Loucy (cell line): ENCODE results near the gene SUN2.

Source experiments
- H2AFZ ChIP-seq: fragments of 200-600 bp; sonication (generic); 2 replicates; pipeline ENCODE4 v1.6.0; 2016; ENCODE audit warnings: antibody characterized with exemption, mild to moderate bottlenecking, low read length, moderate library complexity
- H3F3A ChIP-seq: fragments of 200-600 bp; 2 replicates; pipeline ENCODE4 v1.6.0; 2016; ENCODE audit warnings: antibody characterized with exemption, low read depth, mild to moderate bottlenecking
- H3K27me3 ChIP-seq: fragments of 200-600 bp; sonication (generic); 2 replicates; pipeline ENCODE4 v1.6.1; 2014; ENCODE audit warnings: low read length, mild to moderate bottlenecking; ENCODE audit not compliant: insufficient read depth, poor library complexity, severe bottlenecking
- H3K36me3 ChIP-seq: fragments of 200-600 bp; sonication (generic); 2 replicates; pipeline ENCODE4 v1.6.1; 2016; ENCODE audit warnings: low read length; ENCODE audit not compliant: insufficient read depth
- H3K4me1 ChIP-seq: fragments of 200-600 bp; sonication (generic); 2 replicates; pipeline ENCODE4 v1.5.1; 2014; ENCODE audit warnings: low read length, mild to moderate bottlenecking; ENCODE audit not compliant: insufficient read depth, poor library complexity, severe bottlenecking
- H3K4me2 ChIP-seq: fragments of 200-600 bp; sonication (generic); 2 replicates; pipeline ENCODE4 v1.6.0; 2014; ENCODE audit warnings: antibody characterized with exemption, low read length, low read depth, mild to moderate bottlenecking; ENCODE audit not compliant: poor library complexity, severe bottlenecking
- H3K4me3 ChIP-seq: fragments of 200-600 bp; sonication (generic); 2 replicates; pipeline ENCODE4 v1.5.1; 2014; ENCODE audit warnings: low read length, mild to moderate bottlenecking, mixed read lengths; ENCODE audit not compliant: poor library complexity, severe bottlenecking
- H3K79me2 ChIP-seq: fragments of 200-600 bp; sonication (generic); 2 replicates; pipeline ENCODE4 v1.6.1; 2014; ENCODE audit warnings: low read length; ENCODE audit not compliant: insufficient read depth
- H3K9ac ChIP-seq: fragments of 200-600 bp; sonication (generic); 2 replicates; pipeline ENCODE4 v1.6.0; 2014; ENCODE audit warnings: mild to moderate bottlenecking, low read depth, low read length, moderate library complexity; ENCODE audit not compliant: poor library complexity, severe bottlenecking
- H3K9me2 ChIP-seq: fragments of 200-600 bp; sonication (generic); replicated peaks from 2 replicates; pipeline ENCODE4 v1.6.1; 2016; ENCODE audit warnings: low read depth, low read length, mixed read lengths
- H3K9me3 ChIP-seq: fragments of 200-600 bp; sonication (generic); 2 replicates; pipeline ENCODE4 v1.6.1; 2014; ENCODE audit warnings: mild to moderate bottlenecking, antibody characterized with exemption, low read length, low read depth; ENCODE audit not compliant: insufficient read depth
- H4K20me1 ChIP-seq: fragments of 200-600 bp; sonication (generic); 2 replicates; pipeline ENCODE4 v1.6.0; 2014; ENCODE audit warnings: antibody characterized with exemption, low read length, mild to moderate bottlenecking; ENCODE audit not compliant: insufficient read depth, poor library complexity, severe bottlenecking
- EZH2phosphoT487 ChIP-seq: fragments of 200-600 bp; IDR thresholded peaks from 2 replicates; pipeline ENCODE4 v1.6.1; 2018; ENCODE audit warnings: antibody characterized with exemption, mild to moderate bottlenecking, moderate library complexity, borderline replicate concordance
- TF ChIP-seq, protein P1 (sequence below): fragments of 200-600 bp; sonication (generic); conservative IDR thresholded peaks from 2 replicates; pipeline ENCODE4 v1.5.1; 2014; ENCODE audit warnings: mild to moderate bottlenecking, antibody characterized with exemption, low read length

SUN2 gene

DNA sequence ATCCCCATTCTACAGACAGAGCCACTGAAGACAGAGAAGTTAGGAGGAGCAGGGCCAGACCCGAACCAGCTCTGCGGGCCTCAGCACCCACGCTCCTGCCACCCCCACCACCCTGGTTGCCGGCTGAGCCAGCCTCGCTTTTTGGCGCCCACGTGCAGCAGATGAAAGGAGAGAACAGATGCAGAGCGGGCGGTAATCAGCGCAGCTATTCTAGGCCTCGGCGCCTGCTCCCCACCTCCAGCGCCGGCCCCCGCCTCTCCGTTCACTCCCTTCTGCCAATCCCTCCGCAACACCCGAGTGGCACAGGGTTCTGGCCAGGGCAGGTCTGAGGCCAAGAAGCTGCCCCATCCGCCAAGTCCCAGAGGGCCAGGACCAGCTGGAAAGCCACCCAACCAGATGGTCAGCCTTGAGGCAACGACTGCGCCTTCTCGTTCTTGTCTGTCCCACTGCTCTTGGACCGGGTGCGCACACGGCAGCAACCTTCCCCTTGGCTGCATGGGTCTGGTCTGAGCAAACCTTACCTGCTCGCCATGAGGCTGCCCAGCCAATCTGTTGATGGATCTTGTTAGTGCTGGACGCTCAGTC, 21.4 kb upstream of the SUN2 start:
- Histone ChIP-seq H3K9me2 (no peaks in the 10 kb centered on the region), H3K4me2 (no peak overlapping the region), H3K9ac (no peak overlapping the region), H3K27me3 (no peaks in the 10 kb centered on the region), H3K79me2 (no peaks in the 10 kb centered on the region), H3K4me3 (no peak overlapping the region), H3K9me3 (no peaks in the 10 kb centered on the region), H3K36me3 (no peaks in the 10 kb centered on the region), H3F3A (no peaks in the 10 kb centered on the region), H2AFZ (no peak overlapping the region), H4K20me1 (no peaks in the 10 kb centered on the region), H3K4me1 (peaks cover 15% of the 10 kb centered on the region)
- TF ChIP-seq EZH2phosphoT487: no peak
- TF ChIP-seq, protein P1, sequence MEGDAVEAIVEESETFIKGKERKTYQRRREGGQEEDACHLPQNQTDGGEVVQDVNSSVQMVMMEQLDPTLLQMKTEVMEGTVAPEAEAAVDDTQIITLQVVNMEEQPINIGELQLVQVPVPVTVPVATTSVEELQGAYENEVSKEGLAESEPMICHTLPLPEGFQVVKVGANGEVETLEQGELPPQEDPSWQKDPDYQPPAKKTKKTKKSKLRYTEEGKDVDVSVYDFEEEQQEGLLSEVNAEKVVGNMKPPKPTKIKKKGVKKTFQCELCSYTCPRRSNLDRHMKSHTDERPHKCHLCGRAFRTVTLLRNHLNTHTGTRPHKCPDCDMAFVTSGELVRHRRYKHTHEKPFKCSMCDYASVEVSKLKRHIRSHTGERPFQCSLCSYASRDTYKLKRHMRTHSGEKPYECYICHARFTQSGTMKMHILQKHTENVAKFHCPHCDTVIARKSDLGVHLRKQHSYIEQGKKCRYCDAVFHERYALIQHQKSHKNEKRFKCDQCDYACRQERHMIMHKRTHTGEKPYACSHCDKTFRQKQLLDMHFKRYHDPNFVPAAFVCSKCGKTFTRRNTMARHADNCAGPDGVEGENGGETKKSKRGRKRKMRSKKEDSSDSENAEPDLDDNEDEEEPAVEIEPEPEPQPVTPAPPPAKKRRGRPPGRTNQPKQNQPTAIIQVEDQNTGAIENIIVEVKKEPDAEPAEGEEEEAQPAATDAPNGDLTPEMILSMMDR: no peak

DNA sequence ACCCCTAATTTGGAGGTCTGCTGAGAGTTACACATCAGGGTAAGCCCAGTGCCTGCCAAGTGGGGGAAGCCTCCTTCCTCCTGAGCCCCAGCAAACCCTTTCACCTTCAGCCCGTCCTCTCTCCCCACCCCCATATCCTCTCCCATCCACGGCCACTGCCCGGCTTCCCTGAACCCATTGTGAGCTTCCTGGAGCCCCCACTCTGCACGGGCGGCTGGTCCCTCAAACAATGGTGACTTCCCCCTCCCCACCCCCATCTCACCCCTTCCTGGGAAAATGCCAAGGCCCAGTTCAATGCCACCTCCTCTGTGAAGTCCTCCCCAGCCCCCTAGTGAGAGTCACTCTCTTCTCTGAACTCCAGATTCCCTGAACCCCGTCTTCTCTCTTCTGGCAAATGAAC, 20.3 kb upstream of the SUN2 start:
- no peak overlapping the region for H3K9ac ChIP-seq
- H3K9me2 ChIP-seq: no peaks in the 10 kb centered on the region
- no peaks in the 10 kb centered on the region for H3K27me3 ChIP-seq
- H2AFZ ChIP-seq: no peak overlapping the region
- H4K20me1 ChIP-seq: no peaks in the 10 kb centered on the region
- TF ChIP-seq EZH2phosphoT487: no peak
- TF ChIP-seq, protein P1: no peak
- H3K4me3 ChIP-seq: no peak overlapping the region
- no peaks in the 10 kb centered on the region for H3K36me3 ChIP-seq
- no peak overlapping the region for H3K4me2 ChIP-seq
- H3K79me2 ChIP-seq: no peaks in the 10 kb centered on the region
- no peaks in the 10 kb centered on the region for H3F3A ChIP-seq
- H3K4me1 ChIP-seq: peaks cover 15% of the 10 kb centered on the region
- no peaks in the 10 kb centered on the region for H3K9me3 ChIP-seq

DNA sequence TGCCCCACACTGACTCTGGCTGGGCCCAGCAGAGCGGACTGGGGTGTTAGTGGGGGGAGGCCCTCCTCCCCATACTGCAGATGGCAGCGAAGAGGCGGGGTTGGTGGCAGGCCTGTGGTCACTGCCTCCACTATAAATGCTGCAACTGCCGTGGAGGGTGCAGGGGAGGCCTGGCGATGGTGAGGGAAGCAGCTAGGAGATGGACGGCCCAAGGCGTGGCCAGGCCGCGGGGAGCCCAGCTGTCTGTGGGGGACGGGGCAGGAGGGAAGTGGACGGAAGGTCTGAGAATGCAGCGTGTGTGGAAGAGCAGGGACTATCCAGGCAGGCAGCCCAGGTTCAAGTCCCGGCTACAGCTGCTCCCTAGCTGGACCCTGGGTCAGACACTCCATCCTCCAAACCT, 19.9 kb upstream of the SUN2 start:
- Histone ChIP-seq H3K36me3 (no peaks in the 10 kb centered on the region), H3K79me2 (no peaks in the 10 kb centered on the region), H3K4me3 (no peak overlapping the region), H3K9me3 (no peaks in the 10 kb centered on the region), H3K4me2 (no peak overlapping the region), H3K9me2 (no peaks in the 10 kb centered on the region), H4K20me1 (no peaks in the 10 kb centered on the region), H2AFZ (no peak overlapping the region), H3K9ac (no peak overlapping the region), H3K27me3 (no peaks in the 10 kb centered on the region), H3K4me1 (peaks cover 15% of the 10 kb centered on the region), H3F3A (no peaks in the 10 kb centered on the region)
- TF ChIP-seq, protein P1: no peak
- TF ChIP-seq EZH2phosphoT487: no peak
